H1 (cell line): ENCODE measurements around the gene ACTR1A. TPM values are rescaled to one million over a fixed set of nuclear protein-coding genes. Genes with fewer than 3 reads are reported as not detected.

Experiments
- CTCF ChIA-PET: fragments of 300-600 bp; sonication (Branson Sonifier 250); formaldehyde crosslinking; loops from one replicate; lab custom pipeline; 2021; ENCODE audit not compliant: partially characterized antibody; lab: Charles Lee
- POLR2A ChIA-PET: fragments of 300-600 bp; sonication (Branson Sonifier 250); formaldehyde crosslinking; loops from one replicate; lab custom pipeline; 2021; ENCODE audit warnings: inconsistent platforms; ENCODE audit not compliant: partially characterized antibody; lab: Charles Lee
- DNase-seq, 2 experiments: peaks; one replicate each; pipeline versions ENCODE4 v3.0.0 to v3.0.0-alpha.2; 2010 to 2022; ENCODE audit warnings: low spot score in 2 of 2, low read depth in 1 of 2, mixed read lengths in 1 of 2
- FAIRE-seq: peaks from 2 replicates; lab custom pipeline; 2011; peaks lifted over from hg19 to GRCh38; lab: Jason Lieb, UNC
- H2AFZ ChIP-seq: 2 replicates; pipeline ENCODE4 v1.8.1; 2012; ENCODE audit warnings: low read length, inconsistent platforms
- H2AK5ac ChIP-seq: 2 replicates; pipeline ENCODE4 v1.6.1; 2013; ENCODE audit warnings: low read depth, low read length
- H2BK120ac ChIP-seq: replicated peaks from 2 replicates; pipeline ENCODE3; 2013; ENCODE audit warnings: low read depth, low read length, inconsistent platforms
- H2BK12ac ChIP-seq: 2 replicates; pipeline ENCODE4 v1.6.1; 2013; ENCODE audit warnings: low read depth, low read length
- H2BK15ac ChIP-seq: 2 replicates; pipeline ENCODE4 v1.6.1; 2013; ENCODE audit warnings: low read length
- H2BK20ac ChIP-seq: 2 replicates; pipeline ENCODE4 v1.6.1; 2013; ENCODE audit warnings: low read length
- H2BK5ac ChIP-seq: 2 replicates; pipeline ENCODE4 v1.6.1; 2013; ENCODE audit warnings: low read depth, low read length
- H3K14ac ChIP-seq: 2 replicates; pipeline ENCODE4 v1.6.1; 2013; ENCODE audit warnings: inconsistent platforms; ENCODE audit not compliant: insufficient read length
- H3K18ac ChIP-seq: 2 replicates; pipeline ENCODE4 v1.6.1; 2013; ENCODE audit warnings: low read length; ENCODE audit errors: extremely low read depth
- H3K23ac ChIP-seq: 2 replicates; pipeline ENCODE4 v1.6.1; 2013; ENCODE audit warnings: inconsistent platforms; ENCODE audit not compliant: insufficient read length
- H3K23me2 ChIP-seq: 2 replicates; pipeline ENCODE4 v1.6.1; 2013; ENCODE audit warnings: low read depth, low read length
- H3K27ac ChIP-seq: 2 replicates; pipeline ENCODE4 v1.6.1; 2011; ENCODE audit warnings: low read depth, low read length, inconsistent platforms
- H3K27me3 ChIP-seq, 4 experiments: replicated peaks in 1 of 4; 1 replicate in 1 of 4; 2 replicates in 3 of 4; pipeline versions ENCODE4 v1.6.1 to v1.8.1; 2011 to 2013; ENCODE audit warnings: low read length in 3 of 4, mild to moderate bottlenecking in 3 of 4, inconsistent platforms in 2 of 4, mixed read lengths in 2 of 4, moderate library complexity in 1 of 4; ENCODE audit not compliant: control insufficient read depth in 3 of 4, insufficient read depth in 3 of 4; ENCODE audit errors: extremely low read depth in 1 of 4
- H3K36me3 ChIP-seq, 4 experiments: 2 replicates each; pipeline versions ENCODE4 v1.6.1 to v1.8.1; 2011 to 2013; ENCODE audit warnings: mild to moderate bottlenecking in 4 of 4, low read length in 3 of 4, moderate library complexity in 2 of 4, control low read depth in 1 of 4, inconsistent platforms in 1 of 4; ENCODE audit not compliant: insufficient read depth in 4 of 4, control insufficient read depth in 2 of 4
- H3K4ac ChIP-seq: replicated peaks from 2 replicates; pipeline ENCODE3; 2013; ENCODE audit warnings: low read length, low read depth, mixed read lengths, inconsistent platforms; ENCODE audit not compliant: insufficient read length
- H3K4me1 ChIP-seq, 4 experiments: replicated peaks in 1 of 4; 1 replicate in 1 of 4; 2 replicates in 3 of 4; pipeline versions ENCODE4 v1.6.1 to v1.8.1; 2011 to 2013; ENCODE audit warnings: low read length in 3 of 4, inconsistent platforms in 2 of 4, mixed read lengths in 1 of 4; ENCODE audit not compliant: insufficient read depth in 4 of 4, control insufficient read depth in 3 of 4
- H3K4me2 ChIP-seq, 2 experiments: 2 replicates each; pipeline versions ENCODE4 v1.6.1 to v1.8.1; 2011 to 2013; ENCODE audit warnings: low read depth in 2 of 2, low read length in 2 of 2, control low read depth in 1 of 2, inconsistent platforms in 1 of 2, mild to moderate bottlenecking in 1 of 2; ENCODE audit not compliant: insufficient read depth in 1 of 2
- H3K4me3 ChIP-seq, 4 experiments: fragments of 200-600, 300-600 bp in 1 of 4; sonication (generic), shearing (Covaris generic), sonication (Bioruptor Twin) in 1 of 4; 2 replicates each; pipeline versions ENCODE4 v1.5.1 to v1.8.1; 2011 to 2016; ENCODE audit warnings: low read length in 4 of 4, low read depth in 3 of 4, control low read depth in 2 of 4, inconsistent platforms in 2 of 4, mild to moderate bottlenecking in 2 of 4, mixed read lengths in 1 of 4, moderate library complexity in 1 of 4; ENCODE audit not compliant: insufficient read depth in 2 of 4; ENCODE audit errors: extremely low read depth in 1 of 4
- H3K56ac ChIP-seq: replicated peaks from 2 replicates; pipeline ENCODE3; 2013; ENCODE audit warnings: low read depth, mild to moderate bottlenecking, mixed read lengths, low read length, inconsistent platforms; ENCODE audit not compliant: insufficient read length
- H3K79me1 ChIP-seq: 2 replicates; pipeline ENCODE4 v1.6.1; 2013; ENCODE audit warnings: low read depth, low read length, control low read depth
- H3K79me2 ChIP-seq, 2 experiments: 2 replicates each; pipeline versions ENCODE4 v1.6.1 to v1.8.1; 2012 to 2013; ENCODE audit warnings: low read length in 2 of 2, mild to moderate bottlenecking in 2 of 2, inconsistent platforms in 1 of 2; ENCODE audit not compliant: insufficient read depth in 2 of 2, control insufficient read depth in 1 of 2
- H3K9ac ChIP-seq, 4 experiments: replicated peaks in 1 of 4; 1 replicate in 1 of 4; 2 replicates in 3 of 4; pipeline versions ENCODE4 v1.6.1 to v1.8.1; 2011 to 2013; ENCODE audit warnings: low read depth in 3 of 4, low read length in 3 of 4, control low read depth in 2 of 4, mild to moderate bottlenecking in 2 of 4, moderate library complexity in 2 of 4, inconsistent platforms in 1 of 4; ENCODE audit errors: extremely low read depth in 1 of 4
- H3K9me3 ChIP-seq, 2 experiments: 2 replicates each; pipeline versions ENCODE4 v1.6.1 to v1.8.1; 2012 to 2013; ENCODE audit warnings: mild to moderate bottlenecking in 2 of 2, moderate library complexity in 2 of 2, control low read depth in 1 of 2, inconsistent platforms in 1 of 2, low read depth in 1 of 2, low read length in 1 of 2, mixed read lengths in 1 of 2; ENCODE audit not compliant: insufficient read depth in 2 of 2
- H4K20me1 ChIP-seq, 2 experiments: replicated peaks in 1 of 2; 2 replicates each; pipeline versions ENCODE3 to v1.8.1; 2011 to 2013; ENCODE audit warnings: inconsistent platforms in 2 of 2, low read length in 2 of 2, mild to moderate bottlenecking in 1 of 2; ENCODE audit not compliant: insufficient read depth in 2 of 2, control insufficient read depth in 1 of 2
- H4K5ac ChIP-seq: 2 replicates; pipeline ENCODE4 v1.6.1; 2013; ENCODE audit warnings: low read length, low read depth, mixed read lengths, inconsistent platforms; ENCODE audit not compliant: insufficient read length
- H4K8ac ChIP-seq: 2 replicates; pipeline ENCODE4 v1.8.0; 2013; ENCODE audit warnings: mild to moderate bottlenecking, moderate library complexity, low read length, inconsistent platforms; ENCODE audit not compliant: insufficient read depth; ENCODE audit errors: extremely low read depth
- H4K91ac ChIP-seq: replicated peaks from 2 replicates; pipeline ENCODE3; 2013; ENCODE audit warnings: low read length, mixed read lengths, inconsistent platforms; ENCODE audit not compliant: insufficient read length
- BRCA1 ChIP-seq: IDR thresholded peaks from 2 replicates; pipeline ENCODE4 v1.6.1; 2012; ENCODE audit warnings: low read depth, low read length, improper control_type of control experiment
- SIRT6 ChIP-seq: IDR thresholded peaks from one replicate; pipeline ENCODE4 v1.7.1; 2012; ENCODE audit warnings: low read length, inconsistent platforms
- whole genome bisulfite sequencing, 2 experiments: shearing (Covaris generic) in 1 of 2; methylation state at CpG; one replicate each; pipeline versions ENCODE4 v1.1.6 to v1.1.7; 2013 to 2015; ENCODE audit warnings: low lambda C conversion rate in 2 of 2, mixed read lengths in 2 of 2, inconsistent platforms in 1 of 2, low coverage in 1 of 2, missing lambda C conversion rate in 1 of 2; ENCODE audit not compliant: insufficient replicate concordance in 2 of 2, insufficient coverage in 1 of 2, insufficient read length in 1 of 2; ENCODE audit errors: extremely low coverage in 1 of 2, missing lambda C conversion rate in 1 of 2; 5-methylcytosine and 5-hydroxymethylcytosine counted together
- polyA plus RNA-seq, 7 experiments: library from polyadenylated mRNA; depleted of rRNA in 3 of 7; stranded (reverse) in 5 of 7; unstranded in 2 of 7; fragments of >200 nt in 5 of 7; fragments of 200-250 nt in 2 of 7; gene quantifications; 1 replicate in 5 of 7; 2 replicates in 1 of 7; 4 replicates in 1 of 7; pipeline versions ENCODE4 v1.2.1 to v1.2.3, GENCODE V29; 2011 to 2013; ENCODE audit warnings: missing spikeins in 2 of 7, mixed read lengths in 2 of 7
- total RNA-seq: library from RNA; stranded (reverse); fragmentation: NEBNext Ultra II Directional; extraction: Animal tissue kit (Norgen Biotek cat#: 25700); gene quantifications from 2 replicates; pipeline ENCODE4 v1.2.1, GENCODE V29; 2021

Gene ACTR1A
- total and polyA plus RNA-seq, 2 of the 8 experiments (the other 6 are each of a cell fraction or from before 2014, with no cell fraction given), result 78.6 to 86.3 TPM

DNA sequence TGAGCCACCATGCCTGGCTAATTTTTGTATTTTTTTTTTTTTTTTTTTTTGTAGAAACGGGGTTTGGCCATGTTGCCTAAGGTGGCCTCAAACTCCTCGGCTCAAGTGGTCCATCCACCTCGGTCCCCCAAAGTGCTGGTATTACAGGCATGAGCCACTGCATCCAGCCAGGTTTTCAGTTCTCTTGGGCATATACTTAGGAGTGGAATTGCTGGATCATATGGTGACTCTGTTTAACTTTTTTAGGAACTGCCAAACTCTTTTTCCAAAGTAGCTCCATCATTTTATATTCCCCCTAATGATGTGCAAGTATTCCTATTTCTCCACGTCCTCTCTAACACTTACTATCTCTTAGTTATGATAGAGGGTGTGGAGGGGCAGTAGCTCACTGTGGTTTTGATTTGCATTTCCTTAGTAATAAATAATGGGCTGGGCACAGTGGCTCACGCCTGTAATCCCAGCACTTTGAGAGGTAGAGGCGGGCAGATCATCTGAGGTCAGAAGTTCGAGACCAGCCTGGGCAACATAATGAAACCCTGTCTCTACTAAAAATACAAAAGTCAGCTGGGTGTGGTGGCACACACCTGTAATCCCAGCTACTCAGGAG lies 42.9 kb upstream of the ACTR1A start:
- no peak overlapping the region for H3K9ac ChIP-seq
- H3K4me3 ChIP-seq, result no peak overlapping the region
- FAIRE-seq (no peak), DNase-seq (no peak)
- no peak overlapping the region for H2BK20ac ChIP-seq
- H3K23me2 ChIP-seq, result no peaks in the 10 kb centered on the region
- no peak overlapping the region for H2BK120ac ChIP-seq
- TF ChIP-seq BRCA1, result no peak
- TF ChIP-seq SIRT6, result no peak
- TF ChIP-seq, all 59 proteins: peak for 0
- H3K4me1 ChIP-seq, result no peaks in the 10 kb centered on the region
- no peaks in the 10 kb centered on the region for H3K27me3 ChIP-seq
- H3K14ac ChIP-seq, result no peak overlapping the region
- H2BK15ac ChIP-seq, result no peak overlapping the region
- no peak overlapping the region for H2AFZ ChIP-seq
- H3K18ac ChIP-seq, result no peak overlapping the region
- no peaks in the 10 kb centered on the region for H3K79me2 ChIP-seq
- H3K27ac ChIP-seq, result no peak overlapping the region
- no peak overlapping the region for H4K8ac ChIP-seq
- H4K5ac ChIP-seq, result no peak overlapping the region
- H2BK12ac ChIP-seq, result no peak overlapping the region
- H2BK5ac ChIP-seq, result no peak overlapping the region
- H3K79me1 ChIP-seq, result no peaks in the 10 kb centered on the region
- peaks cover 0 to 4% of the 10 kb centered on the region in 2 experiments for H4K20me1 ChIP-seq
- no peaks in the 10 kb centered on the region; a peak in 1 of 8 replicates for H3K36me3 ChIP-seq
- POLR2A ChIA-PET, result no interaction called here
- H3K56ac ChIP-seq, result no peak overlapping the region
- H4K91ac ChIP-seq, result no peak overlapping the region
- H3K4me2 ChIP-seq, result no peak overlapping the region
- no peak overlapping the region for H3K4ac ChIP-seq
- 93% methylated on average over 7 of the region's 7 CpGs; no CpG with 5 or more reads in 1 of the 2 experiments for WGBS, 2 experiments
- CTCF ChIA-PET, result interaction anchor here (0.8 to 0.9 kb wide), 2 partner anchors 10 to 316 kb away, joined by 3 read pairs; no protein-coding TSS in a partner anchor
- H3K9me3 ChIP-seq, result no peaks in the 10 kb centered on the region
- no peak overlapping the region for H2AK5ac ChIP-seq
- no peak overlapping the region for H3K23ac ChIP-seq
